ENCODE data around the gene HS3ST4.

DNA sequence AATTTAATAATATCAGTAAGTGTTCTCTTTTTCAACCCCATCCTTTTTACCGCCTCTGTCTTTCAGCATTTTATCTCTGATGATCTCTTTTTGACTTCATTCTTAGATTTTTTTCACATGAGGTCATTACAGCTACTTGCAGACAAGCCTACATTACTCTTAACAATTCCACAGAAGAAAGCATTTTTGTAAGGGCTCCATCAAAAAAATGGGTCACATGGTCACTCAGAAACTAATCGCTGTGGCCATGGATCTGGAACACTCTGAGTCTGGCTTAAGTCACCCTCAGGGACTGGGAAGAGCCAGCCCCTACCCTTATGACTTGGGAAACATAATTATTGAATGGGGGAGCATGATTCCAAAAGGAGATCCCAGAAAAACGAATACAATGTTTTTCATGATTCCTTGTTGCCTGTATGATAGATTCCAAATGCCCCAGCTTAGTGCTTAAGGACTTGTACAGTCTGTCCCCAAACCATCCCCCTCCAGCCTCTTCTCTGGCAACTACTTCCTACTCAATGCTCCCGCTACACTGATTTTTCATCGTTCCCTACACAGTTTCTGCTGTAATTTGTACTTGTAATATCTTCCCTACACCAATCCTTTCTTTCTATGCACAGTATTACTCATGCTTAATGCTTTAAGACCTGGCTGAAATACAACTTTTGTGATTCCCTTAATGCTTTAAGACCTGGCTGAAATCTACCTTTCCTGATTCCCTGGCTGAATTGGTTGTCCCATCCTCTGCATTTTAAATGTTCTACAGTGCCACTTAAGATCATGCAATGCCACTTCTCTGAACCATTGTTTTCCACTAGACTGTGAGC lies 457.8 kb downstream of the HS3ST4 start:
- TF ChIP-seq, protein P1, sequence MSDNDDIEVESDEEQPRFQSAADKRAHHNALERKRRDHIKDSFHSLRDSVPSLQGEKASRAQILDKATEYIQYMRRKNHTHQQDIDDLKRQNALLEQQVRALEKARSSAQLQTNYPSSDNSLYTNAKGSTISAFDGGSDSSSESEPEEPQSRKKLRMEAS (IDR thresholded peaks at IDR 0.05; ENCODE audit: insufficient read depth, insufficient read length) = no peak
- TF ChIP-seq, protein P2, sequence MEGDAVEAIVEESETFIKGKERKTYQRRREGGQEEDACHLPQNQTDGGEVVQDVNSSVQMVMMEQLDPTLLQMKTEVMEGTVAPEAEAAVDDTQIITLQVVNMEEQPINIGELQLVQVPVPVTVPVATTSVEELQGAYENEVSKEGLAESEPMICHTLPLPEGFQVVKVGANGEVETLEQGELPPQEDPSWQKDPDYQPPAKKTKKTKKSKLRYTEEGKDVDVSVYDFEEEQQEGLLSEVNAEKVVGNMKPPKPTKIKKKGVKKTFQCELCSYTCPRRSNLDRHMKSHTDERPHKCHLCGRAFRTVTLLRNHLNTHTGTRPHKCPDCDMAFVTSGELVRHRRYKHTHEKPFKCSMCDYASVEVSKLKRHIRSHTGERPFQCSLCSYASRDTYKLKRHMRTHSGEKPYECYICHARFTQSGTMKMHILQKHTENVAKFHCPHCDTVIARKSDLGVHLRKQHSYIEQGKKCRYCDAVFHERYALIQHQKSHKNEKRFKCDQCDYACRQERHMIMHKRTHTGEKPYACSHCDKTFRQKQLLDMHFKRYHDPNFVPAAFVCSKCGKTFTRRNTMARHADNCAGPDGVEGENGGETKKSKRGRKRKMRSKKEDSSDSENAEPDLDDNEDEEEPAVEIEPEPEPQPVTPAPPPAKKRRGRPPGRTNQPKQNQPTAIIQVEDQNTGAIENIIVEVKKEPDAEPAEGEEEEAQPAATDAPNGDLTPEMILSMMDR (IDR thresholded peaks at IDR 0.05; ENCODE audit: extremely low read depth in 1 of 2, insufficient read depth in 1 of 2, low read depth in 1 of 2, low read length in 2 of 2) = no peak
- TF ChIP-seq POLR2AphosphoS5 (IDR thresholded peaks at IDR 0.05; ENCODE audit: insufficient read depth, low read depth, low read length) = no peak
- no peak for TF ChIP-seq POLR2A (IDR thresholded peaks at IDR 0.05; ENCODE audit: low read depth, low read length)
- TF ChIP-seq FOS (IDR thresholded peaks at IDR 0.05; ENCODE audit: borderline replicate concordance, insufficient read depth, low read length) = no peak
- TF ChIP-seq EZH2 (IDR thresholded peaks at IDR 0.05; ENCODE audit: borderline replicate concordance, low read depth, low read length, severe bottlenecking) = no peak
- no peak for TF ChIP-seq JUN (IDR thresholded peaks at IDR 0.05; ENCODE audit: borderline replicate concordance, insufficient read depth, insufficient read length, low read depth)
- TF ChIP-seq MYC (IDR thresholded peaks at IDR 0.05; ENCODE audit: low read depth, low read length) = no peak
- no peak for TF ChIP-seq GATA2 (IDR thresholded peaks at IDR 0.05; ENCODE audit: insufficient read depth, insufficient read length, low read depth, low read length)

Measured in endothelial cell of umbilical vein (primary cell).